ENCODE measurements around the gene HOXD4.

Gene HOXD4

GRCh38 chr2:176120364-176121189, 30.8 kb upstream of the HOXD4 start:
- Histone ChIP-seq H3K4me1 (peaks cover 0 to 31% (median 26%) of the 10 kb centered on the region in 4 donors), H3K27ac (no peak overlapping the region), H3K4me3 (no peak overlapping the region), H3K9me3 (no peaks in the 10 kb centered on the region), H3K27me3 (peaks cover 14 to 99% of the 10 kb centered on the region in 2 donors), H3K36me3 (no peaks in the 10 kb centered on the region)
- intact Hi-C loops (cut with DNase I; ENCODE audit: low total_unique reads): no loop called here
- TF ChIP-seq, protein P1, sequence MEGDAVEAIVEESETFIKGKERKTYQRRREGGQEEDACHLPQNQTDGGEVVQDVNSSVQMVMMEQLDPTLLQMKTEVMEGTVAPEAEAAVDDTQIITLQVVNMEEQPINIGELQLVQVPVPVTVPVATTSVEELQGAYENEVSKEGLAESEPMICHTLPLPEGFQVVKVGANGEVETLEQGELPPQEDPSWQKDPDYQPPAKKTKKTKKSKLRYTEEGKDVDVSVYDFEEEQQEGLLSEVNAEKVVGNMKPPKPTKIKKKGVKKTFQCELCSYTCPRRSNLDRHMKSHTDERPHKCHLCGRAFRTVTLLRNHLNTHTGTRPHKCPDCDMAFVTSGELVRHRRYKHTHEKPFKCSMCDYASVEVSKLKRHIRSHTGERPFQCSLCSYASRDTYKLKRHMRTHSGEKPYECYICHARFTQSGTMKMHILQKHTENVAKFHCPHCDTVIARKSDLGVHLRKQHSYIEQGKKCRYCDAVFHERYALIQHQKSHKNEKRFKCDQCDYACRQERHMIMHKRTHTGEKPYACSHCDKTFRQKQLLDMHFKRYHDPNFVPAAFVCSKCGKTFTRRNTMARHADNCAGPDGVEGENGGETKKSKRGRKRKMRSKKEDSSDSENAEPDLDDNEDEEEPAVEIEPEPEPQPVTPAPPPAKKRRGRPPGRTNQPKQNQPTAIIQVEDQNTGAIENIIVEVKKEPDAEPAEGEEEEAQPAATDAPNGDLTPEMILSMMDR (IDR thresholded peaks at IDR 0.05): no peak
- no peak for DNase-seq

GRCh38 chr2:176121190-176122051, 29.9 kb upstream of the HOXD4 start:
- no peaks in the 10 kb centered on the region for H3K9me3 ChIP-seq
- TF ChIP-seq, protein P1 (IDR thresholded peaks at IDR 0.05): no peak
- peaks cover 14 to 97% of the 10 kb centered on the region in 2 donors for H3K27me3 ChIP-seq
- no peak overlapping the region for H3K27ac ChIP-seq
- peaks cover 0 to 26% (median 19%) of the 10 kb centered on the region in 4 donors for H3K4me1 ChIP-seq
- no peaks in the 10 kb centered on the region for H3K36me3 ChIP-seq
- peak overlapping the region; percentile 51 to 57 for H3K4me3 ChIP-seq
- intact Hi-C loops (cut with DNase I; ENCODE audit: low total_unique reads): no loop called here
- DNase-seq: no peak

GRCh38 chr2:176122052-176122682, 29.2 kb upstream of the HOXD4 start:
- peaks cover 12 to 89% of the 10 kb centered on the region in 2 donors for H3K27me3 ChIP-seq
- peaks cover 0 to 22% (median 18%) of the 10 kb centered on the region in 4 donors for H3K4me1 ChIP-seq
- peak overlapping the region; percentile 51 to 57 for H3K4me3 ChIP-seq
- DNase-seq: no peak
- H3K27ac ChIP-seq: peak overlapping the region; percentile 14 to 54
- H3K9me3 ChIP-seq: no peaks in the 10 kb centered on the region
- H3K36me3 ChIP-seq: no peaks in the 10 kb centered on the region
- intact Hi-C loops (cut with DNase I; ENCODE audit: low total_unique reads): no loop called here
- TF ChIP-seq, protein P1 (IDR thresholded peaks at IDR 0.05): no peak

DNA sequence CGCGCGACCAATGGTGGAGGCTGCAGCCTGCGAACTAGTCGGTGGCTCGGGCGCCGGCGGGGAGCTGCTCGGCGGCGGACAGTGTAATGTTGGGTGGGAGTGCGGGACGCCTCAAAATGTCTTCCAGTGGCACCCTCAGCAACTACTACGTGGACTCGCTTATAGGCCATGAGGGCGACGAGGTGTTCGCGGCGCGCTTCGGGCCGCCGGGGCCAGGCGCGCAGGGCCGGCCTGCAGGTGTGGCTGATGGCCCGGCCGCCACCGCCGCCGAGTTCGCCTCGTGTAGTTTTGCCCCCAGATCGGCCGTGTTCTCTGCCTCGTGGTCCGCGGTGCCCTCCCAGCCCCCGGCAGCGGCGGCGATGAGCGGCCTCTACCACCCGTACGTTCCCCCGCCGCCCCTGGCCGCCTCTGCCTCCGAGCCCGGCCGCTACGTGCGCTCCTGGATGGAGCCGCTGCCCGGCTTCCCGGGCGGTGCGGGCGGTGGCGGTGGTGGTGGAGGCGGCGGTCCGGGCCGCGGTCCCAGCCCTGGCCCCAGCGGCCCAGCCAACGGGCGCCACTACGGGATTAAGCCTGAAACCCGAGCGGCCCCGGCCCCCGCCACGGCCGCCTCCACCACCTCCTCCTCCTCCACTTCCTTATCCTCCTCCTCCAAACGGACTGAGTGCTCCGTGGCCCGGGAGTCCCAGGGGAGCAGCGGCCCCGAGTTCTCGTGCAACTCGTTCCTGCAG, 28.5 kb upstream of the HOXD4 start, which contains the start of gene HOXD9:
Gene HOXD9 (plus strand): TSS at position 37 of the 728 bp plus-strand sequence. CDS start 50 bp downstream, at position 87.
- peak within 1 kb of the TSS; percentile 51 to 57 for H3K4me3 ChIP-seq
- peak within 1 kb of the TSS; percentile 41 to 54 for H3K27ac ChIP-seq
- H3K4me1 ChIP-seq: peaks cover 0 to 24% (median 19%) of the 10 kb centered on the region in 4 donors
- H3K36me3 ChIP-seq: no peaks in the 10 kb centered on the region
- DNase-seq: peak in 1 of 2 donors; percentile 76
- no peaks in the 10 kb centered on the region for H3K9me3 ChIP-seq
- intact Hi-C loops (cut with DNase I; ENCODE audit: low total_unique reads): no loop called here
- TF ChIP-seq, protein P1 (IDR thresholded peaks at IDR 0.05): no peak
- peaks cover 8 to 85% of the 10 kb centered on the region in 2 donors for H3K27me3 ChIP-seq
